ENCODE results near the gene ADAD2. TPM values are rescaled to one million over a fixed set of nuclear protein-coding genes. Genes with fewer than 3 reads are reported as not detected.

Gene ADAD2
- total RNA-seq, 1 donor from 2014 or later, result not detected

GRCh38 chr16:84184775-84185174, 6.2 kb upstream of the ADAD2 start:
- no peak for TF ChIP-seq CTCF (conservative IDR thresholded peaks at IDR 0.05)
- Mint-ChIP-seq H3K4me3 (peak overlapping the region; percentile 98), H3K9me3 (no peaks in the 10 kb centered on the region), H3K4me1 (peaks cover 8% of the 10 kb centered on the region), H3K27ac (ENCODE audit: unreplicated experiment) (no peak overlapping the region), H3K27me3 (ENCODE audit: low read depth) (no peaks in the 10 kb centered on the region), H3K36me3 (ENCODE audit: low read depth) (peaks cover 4% of the 10 kb centered on the region)
- no peak for DNase-seq (ENCODE audit: low read depth, low spot score)

GRCh38 chr16:84186685-84187437, 4.1 kb upstream of the ADAD2 start, which contains the start of gene TAF1C:
TSS of gene TAF1C (minus strand) at chr16:84187057. CDS start at chr16:84184988, 2,069 bp downstream.
- Mint-ChIP-seq H3K36me3 (ENCODE audit: low read depth) (peaks cover 4% of the 10 kb centered on the region), H3K27ac (ENCODE audit: unreplicated experiment) (peak within 1 kb of the TSS; percentile 93), H3K9me3 (no peaks in the 10 kb centered on the region)

GRCh38 chr16:84191466-84191865, 509 bp downstream of the ADAD2 start:
- Mint-ChIP-seq H3K27ac (ENCODE audit: unreplicated experiment) (no peak overlapping the region), H3K4me1 (no peaks in the 10 kb centered on the region), H3K4me3 (no peak overlapping the region), H3K36me3 (ENCODE audit: low read depth) (no peaks in the 10 kb centered on the region), H3K27me3 (ENCODE audit: low read depth) (no peaks in the 10 kb centered on the region), H3K9me3 (no peaks in the 10 kb centered on the region)
- no peak for DNase-seq (ENCODE audit: low read depth, low spot score)
- TF ChIP-seq CTCF (conservative IDR thresholded peaks at IDR 0.05), result no peak

More at GRCh38 chr16:84186685-84187437, 4.1 kb upstream of the ADAD2 start, which contains the start of gene TAF1C:
- peaks cover 8% of the 10 kb centered on the region for H3K4me1 Mint-ChIP-seq
- no peaks in the 10 kb centered on the region for H3K27me3 Mint-ChIP-seq (ENCODE audit: low read depth)
- peak within 1 kb of the TSS; percentile 98 for H3K4me3 Mint-ChIP-seq
- peak; percentile 94 for TF ChIP-seq CTCF (conservative IDR thresholded peaks at IDR 0.05)
- DNase-seq (ENCODE audit: low read depth, low spot score), result peak; percentile 92

- no peak for TF ChIP-seq CTCF (conservative IDR thresholded peaks at IDR 0.05)
- Mint-ChIP-seq H3K36me3 (ENCODE audit: low read depth) (no peaks in the 10 kb centered on the region), H3K9me3 (no peaks in the 10 kb centered on the region), H3K4me3 (no peak overlapping the region), H3K27ac (ENCODE audit: unreplicated experiment) (no peak overlapping the region), H3K27me3 (ENCODE audit: low read depth) (no peaks in the 10 kb centered on the region), H3K4me1 (no peaks in the 10 kb centered on the region)
- no peak for DNase-seq (ENCODE audit: low read depth, low spot score)
These were observed 2.5 kb downstream of the ADAD2 start for GRCh38 chr16:84193480-84193879.

GRCh38 chr16:84194018-84194417, 3.1 kb downstream of the ADAD2 start:
- H3K27ac Mint-ChIP-seq (ENCODE audit: unreplicated experiment), result no peak overlapping the region
- DNase-seq (ENCODE audit: low read depth, low spot score), result no peak
- no peaks in the 10 kb centered on the region for H3K4me1 Mint-ChIP-seq
- H3K9me3 Mint-ChIP-seq, result no peaks in the 10 kb centered on the region
- no peaks in the 10 kb centered on the region for H3K36me3 Mint-ChIP-seq (ENCODE audit: low read depth)
- TF ChIP-seq CTCF (conservative IDR thresholded peaks at IDR 0.05), result no peak
- H3K27me3 Mint-ChIP-seq (ENCODE audit: low read depth), result no peaks in the 10 kb centered on the region
- H3K4me3 Mint-ChIP-seq, result no peak overlapping the region

Data from neural crest cell (in vitro differentiated cells).